ENCODE results near the gene PLEKHJ1. TPM values are rescaled to one million over a fixed set of nuclear protein-coding genes. Genes with fewer than 3 reads are reported as not detected.
A peak's percentile ranks its signal among the peaks of the same experiment; 100 is the strongest.

Gene PLEKHJ1
- total and polyA plus RNA-seq, 2 of the 8 experiments (the other 6 are each of a cell fraction or from before 2014, with no cell fraction given): 135 to 187 TPM

- Histone ChIP-seq H2BK15ac (ENCODE audit: low read length) (no peak overlapping the region), H2BK5ac (ENCODE audit: low read depth, low read length) (no peak overlapping the region), H3K27me3 (replicated peaks in 1 of 4; ENCODE audit: control insufficient read depth in 3 of 4, extremely low read depth in 1 of 4, insufficient read depth in 3 of 4, low read length in 3 of 4) (peaks cover 0 to 23% (median 12%) of the 10 kb centered on the region in 4 experiments; a peak in 6 of 7 replicates), H4K5ac (ENCODE audit: insufficient read length, low read depth, low read length) (no peak overlapping the region), H3K4ac (replicated peaks; ENCODE audit: insufficient read length, low read depth, low read length) (peak overlapping the region; percentile 23), H3K9ac (replicated peaks in 1 of 4; ENCODE audit: extremely low read depth in 1 of 4, low read depth in 3 of 4, low read length in 3 of 4) (no peak overlapping the region; a peak in 2 of 7 replicates), H3K27ac (ENCODE audit: low read depth, low read length) (no peak overlapping the region), H3K36me3 (ENCODE audit: control insufficient read depth in 2 of 4, insufficient read depth in 4 of 4, low read length in 3 of 4) (no peaks in the 10 kb centered on the region; a peak in 2 of 8 replicates), H3K23ac (ENCODE audit: insufficient read length) (no peak overlapping the region), H3K4me1 (replicated peaks in 1 of 4; ENCODE audit: control insufficient read depth in 3 of 4, insufficient read depth in 4 of 4, low read length in 3 of 4) (peaks cover 0 to 4% (median 2%) of the 10 kb centered on the region in 4 experiments; a peak in 5 of 7 replicates), H2AK5ac (ENCODE audit: low read depth, low read length) (no peak overlapping the region), H2AFZ (ENCODE audit: low read length) (peak overlapping the region; percentile 55; the same call in 1 of the 2 replicates), H2BK12ac (ENCODE audit: low read depth, low read length) (no peak overlapping the region), H2BK20ac (ENCODE audit: low read length) (no peak overlapping the region), H3K23me2 (ENCODE audit: low read depth, low read length) (peaks cover 12% of the 10 kb centered on the region; the same call in 1 of the 2 replicates), H4K20me1 (replicated peaks in 1 of 2; ENCODE audit: control insufficient read depth in 1 of 2, insufficient read depth in 2 of 2, low read length in 2 of 2) (peaks cover 2 to 6% of the 10 kb centered on the region in 2 experiments), H3K79me1 (ENCODE audit: low read depth, low read length) (no peaks in the 10 kb centered on the region), H3K9me3 (ENCODE audit: insufficient read depth in 2 of 2, low read depth in 1 of 2, low read length in 1 of 2) (no peaks in the 10 kb centered on the region; a peak in 1 of 4 replicates), H3K56ac (replicated peaks; ENCODE audit: insufficient read length, low read depth, low read length) (no peak overlapping the region), H3K4me3 (ENCODE audit: extremely low read depth in 1 of 4, insufficient read depth in 2 of 4, low read depth in 3 of 4, low read length in 4 of 4) (peak overlapping the region; percentile 35 to 65 (median 47)), H3K79me2 (ENCODE audit: control insufficient read depth in 1 of 2, insufficient read depth in 2 of 2, low read length in 2 of 2) (no peaks in the 10 kb centered on the region), H4K8ac (ENCODE audit: extremely low read depth, insufficient read depth, low read length) (no peak overlapping the region), H3K4me2 (ENCODE audit: insufficient read depth in 1 of 2, low read depth in 2 of 2, low read length in 2 of 2) (peak overlapping the region; percentile 74 to 96), H3K18ac (ENCODE audit: extremely low read depth, low read length) (peak overlapping the region; percentile 60; the same call in 1 of the 2 replicates), H3K14ac (ENCODE audit: insufficient read length) (no peak overlapping the region), H2BK120ac (replicated peaks; ENCODE audit: low read depth, low read length) (no peak overlapping the region), H4K91ac (replicated peaks; ENCODE audit: insufficient read length, low read length) (peak overlapping the region; percentile 74)
- no peak for FAIRE-seq
- peak in 1 of 2 experiments; percentile 84 for DNase-seq (ENCODE audit: low read depth in 1 of 2, low spot score in 2 of 2)
- ChIA-PET CTCF (ENCODE audit: partially characterized antibody) (interaction anchor here (0.5 to 5.9 kb wide), 29 partner anchors 8 to 1124 kb away, joined by 3 to 42 read pairs (median 5); partner anchors contain the start of gene PLEKHJ1), POLR2A (ENCODE audit: partially characterized antibody) (interaction anchor here (0.9 to 18.7 kb wide), 15 partner anchors 12 to 154 kb away, joined by 3 to 330 read pairs (median 4); partner anchors contain the start of genes LSM7, PLEKHJ1, SF3A2 and SPPL2B)
- 9% methylated on average over 74 of the region's 77 CpGs; no CpG with 5 or more reads in 1 of the 2 experiments for WGBS, 2 experiments (ENCODE audit: extremely low coverage in 1 of 2, insufficient coverage in 1 of 2, insufficient read length in 1 of 2, insufficient replicate concordance in 2 of 2, low coverage in 1 of 2, low lambda C conversion rate in 2 of 2, missing lambda C conversion rate in 1 of 2)
- TF ChIP-seq POU5F1 (IDR thresholded peaks at IDR 0.05; ENCODE audit: low read depth, low read length) (no peak), GABPA (IDR thresholded peaks at IDR 0.05; ENCODE audit: borderline replicate concordance, insufficient read depth, low read length) (peak; percentile 10; the same call in 1 of the 2 replicates), SIN3A (conservative IDR thresholded peaks at IDR 0.05 in 1 of 2, IDR thresholded peaks at IDR 0.05 in 1 of 2; ENCODE audit: low read depth in 1 of 2, low read length in 2 of 2) (no peak), CREB1 (IDR thresholded peaks at IDR 0.05) (no peak), E2F6 (IDR thresholded peaks at IDR 0.05) (peak; percentile 78; the same call in 1 of the 2 replicates), NRF1 (IDR thresholded peaks at IDR 0.05; ENCODE audit: low read depth, low read length) (no peak), SIX5 (IDR thresholded peaks at IDR 0.05; ENCODE audit: low read depth, low read length) (no peak), TBP (IDR thresholded peaks at IDR 0.05; ENCODE audit: low read depth, low read length) (no peak; the same call in 1 of the 2 replicates), ASH2L (IDR thresholded peaks at IDR 0.05; ENCODE audit: low read length) (no peak)
These were observed 17.3 kb upstream of the PLEKHJ1 start for GRCh38 chr19:2253106-2254063.
